Stomach smooth muscle (tissue), 2 donors: Measurements from ENCODE around the gene PRICKLE4.

Source experiments
- H3K27ac ChIP-seq: one replicate; pipeline ENCODE4 v1.7.0; 2013; ENCODE audit warnings: mild to moderate bottlenecking, low read length, inconsistent platforms
- H3K27me3 ChIP-seq, 2 donors: one replicate each; pipeline ENCODE4 v1.7.0; 2013; ENCODE audit warnings: low read length in 2 of 2; ENCODE audit not compliant: insufficient read depth in 2 of 2, control insufficient read depth in 1 of 2
- H3K36me3 ChIP-seq, 2 donors: one replicate each; pipeline ENCODE4 v1.7.0; 2013; ENCODE audit warnings: low read length in 2 of 2; ENCODE audit not compliant: control insufficient read depth in 2 of 2, insufficient read depth in 2 of 2
- H3K4me1 ChIP-seq: one replicate; pipeline ENCODE4 v1.7.0; 2013; ENCODE audit warnings: low read length; ENCODE audit not compliant: control insufficient read depth, insufficient read depth
- H3K4me3 ChIP-seq, 2 donors: one replicate each; pipeline ENCODE4 v1.7.0; 2013; ENCODE audit warnings: low read length in 2 of 2
- H3K9ac ChIP-seq, 2 donors: one replicate each; pipeline ENCODE4 v1.7.0; 2013; ENCODE audit warnings: low read length in 2 of 2, mild to moderate bottlenecking in 1 of 2
- H3K9me3 ChIP-seq, 2 donors: one replicate each; pipeline ENCODE4 v1.7.0; 2013; ENCODE audit warnings: low read length in 2 of 2; ENCODE audit not compliant: control insufficient read depth in 2 of 2
- donor health status: healthy.
- donor health status: Pancreatic carcinoma.

PRICKLE4 gene

GRCh38 chr6:41822021-41822420 lies 41.4 kb downstream of the PRICKLE4 start:
- Histone ChIP-seq H3K36me3 (no peaks in the 10 kb centered on the region), H3K9ac (no peak overlapping the region), H3K27me3 (no peaks in the 10 kb centered on the region), H3K4me1 (no peaks in the 10 kb centered on the region), H3K9me3 (no peaks in the 10 kb centered on the region), H3K27ac (no peak overlapping the region), H3K4me3 (no peak overlapping the region)

- H3K4me1 ChIP-seq, result no peaks in the 10 kb centered on the region
- H3K4me3 ChIP-seq, result no peak overlapping the region
- no peak overlapping the region for H3K27ac ChIP-seq
- H3K9me3 ChIP-seq, result no peaks in the 10 kb centered on the region
- H3K27me3 ChIP-seq, result no peaks in the 10 kb centered on the region
- no peaks in the 10 kb centered on the region for H3K36me3 ChIP-seq
- no peak overlapping the region for H3K9ac ChIP-seq
These were observed 42.6 kb downstream of the PRICKLE4 start for GRCh38 chr6:41823178-41823577.

- no peaks in the 10 kb centered on the region for H3K4me1 ChIP-seq
- H3K9me3 ChIP-seq, result no peaks in the 10 kb centered on the region
- no peak overlapping the region for H3K4me3 ChIP-seq
- no peak overlapping the region for H3K9ac ChIP-seq
- H3K36me3 ChIP-seq, result no peaks in the 10 kb centered on the region
- no peak overlapping the region for H3K27ac ChIP-seq
- no peaks in the 10 kb centered on the region for H3K27me3 ChIP-seq
These were observed 44.3 kb downstream of the PRICKLE4 start for GRCh38 chr6:41824571-41825569.

GRCh38 chr6:41826343-41827022 lies 45.9 kb downstream of the PRICKLE4 start:
- no peak overlapping the region for H3K4me3 ChIP-seq
- no peaks in the 10 kb centered on the region for H3K27me3 ChIP-seq
- H3K36me3 ChIP-seq, result no peaks in the 10 kb centered on the region
- H3K4me1 ChIP-seq, result no peaks in the 10 kb centered on the region
- H3K9me3 ChIP-seq, result no peaks in the 10 kb centered on the region
- H3K9ac ChIP-seq, result no peak overlapping the region
- no peak overlapping the region for H3K27ac ChIP-seq

- no peaks in the 10 kb centered on the region for H3K27me3 ChIP-seq
- H3K27ac ChIP-seq, result no peak overlapping the region
- H3K4me1 ChIP-seq, result no peaks in the 10 kb centered on the region
- H3K4me3 ChIP-seq, result no peak overlapping the region
- H3K9me3 ChIP-seq, result no peaks in the 10 kb centered on the region
- H3K9ac ChIP-seq, result no peak overlapping the region
- no peaks in the 10 kb centered on the region for H3K36me3 ChIP-seq
These were observed 51.7 kb downstream of the PRICKLE4 start for GRCh38 chr6:41832263-41832662.

- no peaks in the 10 kb centered on the region for H3K9me3 ChIP-seq
- no peak overlapping the region for H3K27ac ChIP-seq
- H3K4me1 ChIP-seq, result no peaks in the 10 kb centered on the region
- no peak overlapping the region for H3K9ac ChIP-seq
- H3K27me3 ChIP-seq, result no peaks in the 10 kb centered on the region
- H3K36me3 ChIP-seq, result no peaks in the 10 kb centered on the region
- H3K4me3 ChIP-seq, result no peak overlapping the region
These were observed 55.6 kb downstream of the PRICKLE4 start for GRCh38 chr6:41836022-41836659.

GRCh38 chr6:41836660-41837052 lies 56.1 kb downstream of the PRICKLE4 start:
- no peak overlapping the region for H3K9ac ChIP-seq
- H3K27ac ChIP-seq, result no peak overlapping the region
- H3K27me3 ChIP-seq, result no peaks in the 10 kb centered on the region
- H3K9me3 ChIP-seq, result no peaks in the 10 kb centered on the region
- no peaks in the 10 kb centered on the region for H3K36me3 ChIP-seq
- no peak overlapping the region for H3K4me3 ChIP-seq
- no peaks in the 10 kb centered on the region for H3K4me1 ChIP-seq
